GM18519 (cell line): ENCODE results near the gene GOSR2.
"Not testable (repeated sequence)": the region's sequence is repeated elsewhere in the genome, so short reads cannot be mapped to it uniquely, and the experiment has no call there.

ENCODE experiments used
- ATAC-seq: cut with Tn5 transposase; IDR thresholded peaks from one replicate; pipeline ENCODE4 v1.9.1; 2021; ENCODE audit warnings: mild to moderate bottlenecking, moderate library complexity; ENCODE audit not compliant: unreplicated experiment, low FRiP score

GOSR2 gene

GRCh38 chr17:46984892-46985291 is 61.9 kb downstream of the GOSR2 start:
- ATAC-seq: no peak

DNA sequence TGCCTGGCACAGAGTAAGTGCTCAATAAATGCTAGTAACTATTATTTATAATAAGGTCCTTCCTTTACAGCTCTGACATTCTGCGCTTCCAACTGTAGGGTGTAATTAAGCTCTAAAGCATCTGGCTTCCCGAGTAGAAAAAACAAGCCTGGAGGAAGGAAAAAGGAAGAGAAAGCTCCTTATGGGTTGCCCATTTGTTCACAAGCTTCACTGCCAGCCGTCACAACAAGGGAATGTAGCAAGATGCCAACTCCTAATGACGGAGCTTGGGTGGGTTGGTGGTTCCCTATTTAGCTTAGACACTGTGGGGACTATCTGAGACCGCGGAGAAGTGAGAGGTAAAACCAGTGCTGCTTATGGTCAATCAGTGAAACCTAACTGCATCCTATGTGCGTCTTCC is 63.4 kb downstream of the GOSR2 start:
- no peak for ATAC-seq

DNA sequence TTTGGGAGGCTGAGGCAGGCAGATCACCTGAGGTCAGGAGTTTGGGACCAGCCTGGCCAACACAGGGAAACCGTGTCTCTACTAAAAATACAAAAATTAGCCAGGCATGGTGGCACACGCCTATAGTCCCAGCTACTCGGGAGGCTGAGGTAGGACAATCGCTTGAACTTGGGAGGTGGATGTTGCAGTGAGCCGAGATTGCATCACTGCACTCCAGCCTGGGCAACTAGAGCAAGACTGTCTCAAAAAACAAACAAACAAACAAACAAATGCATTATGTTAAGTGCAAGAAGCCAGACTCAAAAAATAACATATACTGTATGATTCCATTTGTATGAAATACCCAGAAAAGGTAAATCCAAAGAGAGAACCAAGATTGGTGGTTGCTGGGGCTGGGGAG is 65.0 kb downstream of the GOSR2 start:
- not testable (repeated sequence) for ATAC-seq

DNA sequence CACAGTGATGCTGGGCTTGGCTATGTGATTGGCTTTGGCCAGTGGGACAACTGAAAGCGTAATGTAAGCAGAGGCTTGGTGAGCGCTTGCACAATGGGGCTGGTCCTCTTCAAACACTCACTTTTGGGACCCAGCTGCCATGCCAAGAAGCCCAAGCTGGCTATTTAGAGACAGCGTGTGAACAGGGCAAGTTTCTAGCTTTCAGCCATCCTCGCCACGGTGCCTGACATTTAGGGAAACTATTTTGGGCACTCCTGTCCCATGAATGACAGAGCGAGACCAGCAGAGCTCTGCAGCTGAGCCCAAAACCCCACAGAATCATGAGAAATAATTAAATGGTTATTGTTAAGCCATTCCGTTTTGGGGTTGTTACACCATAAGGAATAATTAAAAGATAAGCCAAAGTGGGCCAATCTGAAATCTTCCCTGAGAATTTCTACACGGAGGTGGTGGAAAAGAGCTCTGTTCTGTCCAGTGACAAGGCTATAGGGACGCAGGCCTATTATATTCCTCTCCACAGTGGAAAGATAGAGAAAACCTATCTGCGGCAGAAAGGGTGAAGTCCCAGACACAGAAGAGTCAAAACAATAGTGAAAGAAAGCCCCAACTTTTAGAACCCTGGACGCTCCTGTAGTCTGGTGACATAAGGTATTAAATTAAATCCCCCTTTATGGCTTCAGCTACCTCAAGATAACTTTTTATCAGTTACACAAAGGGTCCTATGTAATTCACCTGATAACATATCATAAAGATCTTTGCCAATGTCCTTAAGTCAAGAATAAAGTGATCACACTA is 66.9 kb downstream of the GOSR2 start:
- no peak for ATAC-seq

DNA sequence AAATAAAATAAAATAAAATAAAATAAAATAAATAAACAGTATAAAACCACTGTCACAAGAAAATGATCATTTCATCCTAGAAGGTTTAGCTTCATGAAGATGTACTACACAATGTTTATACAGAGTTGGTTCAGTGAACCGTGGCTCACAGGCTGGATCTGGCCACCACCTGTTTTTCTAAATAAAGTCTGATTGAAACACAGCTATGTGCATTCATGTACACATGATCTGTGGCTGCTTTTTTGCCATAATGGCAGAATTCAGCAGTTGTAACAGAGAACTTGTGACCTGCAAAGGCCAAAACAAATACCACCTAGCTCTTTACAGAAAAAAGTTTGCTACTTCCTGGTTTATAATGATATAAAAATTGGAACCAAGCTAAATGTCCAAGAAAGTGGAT is 68.7 kb downstream of the GOSR2 start:
- ATAC-seq: no peak
